Measurements from ENCODE around the gene CCDC92. TPM values are rescaled to one million over a fixed set of nuclear protein-coding genes. Genes with fewer than 3 reads are reported as not detected.

Gene CCDC92
- total and polyA plus RNA-seq, 2 of the 13 experiments (the other 11 are each of a cell fraction or from before 2014, with no cell fraction given), result 5.4 to 14.7 TPM

- 98% methylated on average over 6 of the region's 6 CpGs for WGBS (ENCODE audit: low lambda C conversion rate)
These were observed 37.1 kb upstream of the CCDC92 start for GRCh38 chr12:124009781-124010180.

More at GRCh38 chr12:124009781-124010180, 37.1 kb upstream of the CCDC92 start:
- DNase-seq (ENCODE audit: low spot score) (no peak), FAIRE-seq (no peak), ATAC-seq (no peak)
- Histone ChIP-seq H3K4me3 (replicated peaks in 1 of 3; ENCODE audit: insufficient read depth in 1 of 3, low read depth in 2 of 3, low read length in 3 of 3) (no peak overlapping the region), H3K27ac (ENCODE audit: extremely low read length, insufficient read depth, low read length) (no peak overlapping the region), H2AFZ (ENCODE audit: low read length) (no peak overlapping the region), H3K9me3 (ENCODE audit: low read length) (no peaks in the 10 kb centered on the region), H3K79me2 (ENCODE audit: insufficient read depth, low read length) (peaks cover 2% of the 10 kb centered on the region), H4K20me1 (ENCODE audit: insufficient read depth, low read length) (peaks cover 7% of the 10 kb centered on the region), H3K36me3 (replicated peaks in 1 of 2; ENCODE audit: control insufficient read depth in 1 of 2, insufficient read depth in 2 of 2, low read length in 2 of 2) (peaks cover 13 to 75% of the 10 kb centered on the region in 2 experiments; a peak in 4 of 5 replicates), H3K27me3 (ENCODE audit: control insufficient read depth in 1 of 2, insufficient read depth in 2 of 2, low read length in 2 of 2) (no peaks in the 10 kb centered on the region), H3K4me2 (ENCODE audit: low read depth, low read length) (no peak overlapping the region), H3K4me1 (ENCODE audit: insufficient read depth, low read length) (0 out of 2 replicates have a peak, but pooled peaks cover 7% of the 10 kb centered on the region), H3K9ac (ENCODE audit: insufficient read depth, low read depth, low read length) (no peak overlapping the region)
- in situ Hi-C loops (cut with HindIII; ENCODE audit: extremely low pct_ligation_motif_present, low pct_unique_long_range_greater_than_20kb), result no loop called here
- CTCF ChIA-PET (ENCODE audit: low intra/inter-chr PET ratio, low total read pairs), result no interaction called here
- intact Hi-C loops (cut with micrococcal nuclease; ENCODE audit: unreplicated experiment), result no loop called here
- TF ChIP-seq KLF9 (CRISPR knock-in tag; IDR thresholded peaks at IDR 0.05; ENCODE audit: low read depth) (no peak), SUZ12 (IDR thresholded peaks at IDR 0.05; ENCODE audit: low read depth, low read length) (no peak), CSRNP1 (CRISPR knock-in tag; IDR thresholded peaks at IDR 0.05) (no peak), MTF1 (CRISPR knock-in tag; IDR thresholded peaks at IDR 0.05) (no peak), ZNF790 (CRISPR knock-in tag; IDR thresholded peaks at IDR 0.05; ENCODE audit: borderline replicate concordance) (no peak), ZNF746 (CRISPR knock-in tag; IDR thresholded peaks at IDR 0.05) (no peak), CEBPZ (IDR thresholded peaks at IDR 0.05; ENCODE audit: low read length) (no peak)
- POLR2A ChIA-PET, result no interaction called here
- no TSS peak for BruUV-seq (replicated peaks)

Measured in HepG2 (cell line).